GM23338 (cell line): Measurements from ENCODE around the gene KCNMA1. TPM values are rescaled to one million over a fixed set of nuclear protein-coding genes. Genes with fewer than 3 reads are reported as not detected.
"Not testable (repeated sequence)": the region's sequence is repeated elsewhere in the genome, so short reads cannot be mapped to it uniquely, and the experiment has no call there.

Experiments
- ATAC-seq: fragments of 200-7000 bp; cut with Tn5 transposase; 3 replicates; pipeline ENCODE4 v1.9.1; 2020
- DNase-seq: peaks from one replicate; pipeline ENCODE4 v3.0.0-alpha.2; 2015; ENCODE audit warnings: low spot score
- H2AFZ ChIP-seq: fragments of 200-600 bp; sonication (generic); 2 replicates; pipeline ENCODE4 v1.8.0; 2016; ENCODE audit warnings: antibody characterized with exemption, mild to moderate bottlenecking, moderate library complexity
- H3F3A ChIP-seq: fragments of 200-600 bp; sonication (generic); replicated peaks from 2 replicates; pipeline ENCODE4 v1.8.0; 2017; ENCODE audit warnings: antibody characterized with exemption, mixed run types, low read depth
- H3K27ac ChIP-seq: fragments of 200-600 bp; sonication (generic); 2 replicates; pipeline ENCODE4 v1.6.1; 2016; ENCODE audit warnings: low read depth
- H3K27me3 ChIP-seq: fragments of 200-600 bp; sonication (generic); 2 replicates; pipeline ENCODE4 v1.8.0; 2016; ENCODE audit warnings: mild to moderate bottlenecking, mixed run types, moderate library complexity; ENCODE audit not compliant: insufficient read depth
- H3K36me3 ChIP-seq: fragments of 200-600 bp; sonication (generic); 2 replicates; pipeline ENCODE4 v1.8.0; 2016; ENCODE audit warnings: mild to moderate bottlenecking; ENCODE audit not compliant: insufficient read depth
- H3K4me1 ChIP-seq: fragments of 200-600 bp; sonication (generic); 2 replicates; pipeline ENCODE4 v1.8.0; 2016; ENCODE audit warnings: mild to moderate bottlenecking, moderate library complexity; ENCODE audit not compliant: insufficient read depth
- H3K4me2 ChIP-seq: fragments of 200-600 bp; sonication (generic); 2 replicates; pipeline ENCODE4 v1.7.1; 2017; ENCODE audit warnings: mixed run types
- H3K4me3 ChIP-seq: fragments of 200-600 bp; sonication (generic); 2 replicates; pipeline ENCODE4 v1.6.1; 2016; ENCODE audit warnings: mixed run types
- H3K79me2 ChIP-seq: fragments of 200-600 bp; sonication (generic); replicated peaks from 2 replicates; pipeline ENCODE4 v1.8.0; 2017; ENCODE audit warnings: mild to moderate bottlenecking; ENCODE audit not compliant: insufficient read depth
- H3K9me2 ChIP-seq: fragments of 200-600 bp; sonication (generic); 2 replicates; pipeline ENCODE4 v1.8.0; 2017; ENCODE audit not compliant: insufficient read depth
- H4K20me1 ChIP-seq: fragments of 200-600 bp; sonication (generic); replicated peaks from 2 replicates; pipeline ENCODE4 v1.8.0; 2017; ENCODE audit warnings: mild to moderate bottlenecking; ENCODE audit not compliant: insufficient read depth
- H3K27ac Mint-ChIP-seq: 2 replicates; pipeline ENCODE4 v1.8.0; 2020; ENCODE audit warnings: inconsistent platforms, mild to moderate bottlenecking, moderate library complexity, mixed read lengths
- H3K27me3 Mint-ChIP-seq: 3 replicates; pipeline ENCODE4 v1.8.0; 2022; ENCODE audit warnings: low read depth, mild to moderate bottlenecking, moderate library complexity, mixed read lengths, inconsistent platforms; ENCODE audit not compliant: insufficient read depth, poor library complexity
- H3K36me3 Mint-ChIP-seq: 3 replicates; pipeline ENCODE4 v1.8.0; 2021; ENCODE audit warnings: low read depth, mild to moderate bottlenecking, inconsistent platforms, moderate library complexity, mixed read lengths
- H3K4me1 Mint-ChIP-seq: 3 replicates; pipeline ENCODE4 v1.8.0; 2020; ENCODE audit warnings: mild to moderate bottlenecking, inconsistent platforms, mixed read lengths
- H3K4me3 Mint-ChIP-seq: 3 replicates; pipeline ENCODE4 v1.8.0; 2021; ENCODE audit warnings: moderate library complexity, mild to moderate bottlenecking, inconsistent platforms, mixed read lengths
- H3K9me3 Mint-ChIP-seq: 3 replicates; pipeline ENCODE4 v1.8.0; 2020; ENCODE audit warnings: moderate library complexity, mild to moderate bottlenecking, inconsistent platforms, mixed read lengths
- JUNB ChIP-seq: IDR thresholded peaks from one replicate; pipeline ENCODE4 v1.6.1; 2016; ENCODE audit warnings: antibody characterized with exemption; ENCODE audit not compliant: unreplicated experiment
- polyA plus RNA-seq: library from polyadenylated mRNA; unstranded; fragments of >200 nt; fragmentation: Nextera tagmentation; extraction: Ambion mirVana; gene quantifications from 2 replicates; pipeline ENCODE4 v1.2.1, GENCODE V29; 2016
- total RNA-seq: library from RNA; depleted of rRNA; stranded (reverse); fragments of >200 nt; shearing (Covaris generic); gene quantifications from 2 replicates; pipeline ENCODE4 v1.2.3, GENCODE V29; 2014
- TF ChIP-seq, protein P1 (sequence below): fragments of 250-450 bp; sonication (Bioruptor Pico); IDR thresholded peaks from 2 replicates; pipeline ENCODE4 v1.5.0; 2020; ENCODE audit warnings: mild to moderate bottlenecking, moderate library complexity

The KCNMA1 gene
- total and polyA plus RNA-seq, 2 experiments from 2014 or later = 8.2 to 9.0 TPM

DNA sequence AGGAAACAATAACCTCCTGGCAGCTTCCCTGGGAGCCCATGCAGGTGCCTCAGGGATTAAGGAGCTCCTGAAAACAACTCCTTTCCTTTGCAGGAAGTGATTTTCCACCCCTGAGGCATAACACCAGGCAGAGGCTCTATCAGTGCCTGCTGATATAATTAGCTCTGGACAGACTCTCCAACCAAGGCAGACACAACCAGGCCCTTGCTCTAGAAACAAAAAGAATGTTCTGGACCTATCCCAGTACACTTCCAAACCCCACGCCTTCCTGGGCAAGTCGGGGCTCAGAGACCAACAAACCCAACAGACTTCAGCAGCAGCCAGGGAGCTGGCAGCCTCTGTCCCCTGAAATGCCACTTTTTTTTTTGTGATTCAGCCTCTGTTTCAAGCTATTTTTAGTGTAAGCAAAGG lies 247.1 kb downstream of the KCNMA1 start (continued):
- TF ChIP-seq, protein P1, sequence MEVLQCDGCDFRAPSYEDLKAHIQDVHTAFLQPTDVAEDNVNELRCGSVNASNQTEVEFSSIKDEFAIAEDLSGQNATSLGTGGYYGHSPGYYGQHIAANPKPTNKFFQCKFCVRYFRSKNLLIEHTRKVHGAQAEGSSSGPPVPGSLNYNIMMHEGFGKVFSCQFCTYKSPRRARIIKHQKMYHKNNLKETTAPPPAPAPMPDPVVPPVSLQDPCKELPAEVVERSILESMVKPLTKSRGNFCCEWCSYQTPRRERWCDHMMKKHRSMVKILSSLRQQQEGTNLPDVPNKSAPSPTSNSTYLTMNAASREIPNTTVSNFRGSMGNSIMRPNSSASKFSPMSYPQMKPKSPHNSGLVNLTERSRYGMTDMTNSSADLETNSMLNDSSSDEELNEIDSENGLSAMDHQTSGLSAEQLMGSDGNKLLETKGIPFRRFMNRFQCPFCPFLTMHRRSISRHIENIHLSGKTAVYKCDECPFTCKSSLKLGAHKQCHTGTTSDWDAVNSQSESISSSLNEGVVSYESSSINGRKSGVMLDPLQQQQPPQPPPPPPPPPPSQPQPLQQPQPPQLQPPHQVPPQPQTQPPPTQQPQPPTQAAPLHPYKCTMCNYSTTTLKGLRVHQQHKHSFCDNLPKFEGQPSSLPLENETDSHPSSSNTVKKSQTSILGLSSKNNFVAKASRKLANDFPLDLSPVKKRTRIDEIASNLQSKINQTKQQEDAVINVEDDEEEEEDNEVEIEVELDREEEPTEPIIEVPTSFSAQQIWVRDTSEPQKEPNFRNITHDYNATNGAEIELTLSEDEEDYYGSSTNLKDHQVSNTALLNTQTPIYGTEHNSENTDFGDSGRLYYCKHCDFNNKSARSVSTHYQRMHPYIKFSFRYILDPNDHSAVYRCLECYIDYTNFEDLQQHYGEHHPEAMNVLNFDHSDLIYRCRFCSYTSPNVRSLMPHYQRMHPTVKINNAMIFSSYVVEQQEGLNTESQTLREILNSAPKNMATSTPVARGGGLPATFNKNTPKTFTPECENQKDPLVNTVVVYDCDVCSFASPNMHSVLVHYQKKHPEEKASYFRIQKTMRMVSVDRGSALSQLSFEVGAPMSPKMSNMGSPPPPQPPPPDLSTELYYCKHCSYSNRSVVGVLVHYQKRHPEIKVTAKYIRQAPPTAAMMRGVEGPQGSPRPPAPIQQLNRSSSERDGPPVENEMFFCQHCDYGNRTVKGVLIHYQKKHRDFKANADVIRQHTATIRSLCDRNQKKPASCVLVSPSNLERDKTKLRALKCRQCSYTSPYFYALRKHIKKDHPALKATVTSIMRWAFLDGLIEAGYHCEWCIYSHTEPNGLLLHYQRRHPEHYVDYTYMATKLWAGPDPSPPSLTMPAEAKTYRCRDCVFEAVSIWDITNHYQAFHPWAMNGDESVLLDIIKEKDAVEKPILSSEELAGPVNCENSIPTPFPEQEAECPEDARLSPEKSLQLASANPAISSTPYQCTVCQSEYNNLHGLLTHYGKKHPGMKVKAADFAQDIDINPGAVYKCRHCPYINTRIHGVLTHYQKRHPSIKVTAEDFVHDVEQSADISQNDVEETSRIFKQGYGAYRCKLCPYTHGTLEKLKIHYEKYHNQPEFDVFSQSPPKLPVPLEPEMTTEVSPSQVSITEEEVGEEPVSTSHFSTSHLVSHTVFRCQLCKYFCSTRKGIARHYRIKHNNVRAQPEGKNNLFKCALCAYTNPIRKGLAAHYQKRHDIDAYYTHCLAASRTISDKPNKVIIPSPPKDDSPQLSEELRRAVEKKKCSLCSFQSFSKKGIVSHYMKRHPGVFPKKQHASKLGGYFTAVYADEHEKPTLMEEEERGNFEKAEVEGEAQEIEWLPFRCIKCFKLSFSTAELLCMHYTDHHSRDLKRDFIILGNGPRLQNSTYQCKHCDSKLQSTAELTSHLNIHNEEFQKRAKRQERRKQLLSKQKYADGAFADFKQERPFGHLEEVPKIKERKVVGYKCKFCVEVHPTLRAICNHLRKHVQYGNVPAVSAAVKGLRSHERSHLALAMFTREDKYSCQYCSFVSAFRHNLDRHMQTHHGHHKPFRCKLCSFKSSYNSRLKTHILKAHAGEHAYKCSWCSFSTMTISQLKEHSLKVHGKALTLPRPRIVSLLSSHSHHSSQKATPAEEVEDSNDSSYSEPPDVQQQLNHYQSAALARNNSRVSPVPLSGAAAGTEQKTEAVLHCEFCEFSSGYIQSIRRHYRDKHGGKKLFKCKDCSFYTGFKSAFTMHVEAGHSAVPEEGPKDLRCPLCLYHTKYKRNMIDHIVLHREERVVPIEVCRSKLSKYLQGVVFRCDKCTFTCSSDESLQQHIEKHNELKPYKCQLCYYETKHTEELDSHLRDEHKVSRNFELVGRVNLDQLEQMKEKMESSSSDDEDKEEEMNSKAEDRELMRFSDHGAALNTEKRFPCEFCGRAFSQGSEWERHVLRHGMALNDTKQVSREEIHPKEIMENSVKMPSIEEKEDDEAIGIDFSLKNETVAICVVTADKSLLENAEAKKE (CRISPR knock-in tag) = no peak

DNA sequence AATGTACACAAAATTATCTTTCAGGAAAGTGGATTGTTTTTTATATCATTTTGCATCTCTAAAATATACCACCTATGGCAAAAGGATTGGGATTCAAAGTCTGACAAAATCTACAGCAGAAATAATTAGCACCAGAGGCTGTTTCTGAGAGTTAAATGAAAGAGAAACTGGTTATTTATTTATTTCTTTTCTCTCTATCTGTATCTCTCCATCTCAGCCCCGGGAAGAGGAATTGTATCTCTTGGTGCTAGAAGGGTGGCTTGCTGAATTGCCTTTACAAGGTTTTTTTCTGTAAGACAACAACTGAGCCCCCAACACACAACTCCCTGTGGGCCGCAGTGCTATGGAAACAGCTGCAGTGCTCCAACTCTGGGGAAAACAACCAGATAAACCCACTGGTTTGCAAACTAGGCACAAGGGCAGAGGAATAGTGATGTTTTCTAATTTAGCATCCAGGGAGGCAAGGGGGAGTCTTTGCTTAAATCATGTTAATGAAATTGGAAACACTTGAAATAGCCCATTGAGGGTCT lies 249.0 kb downstream of the KCNMA1 start:
- no peaks in the 10 kb centered on the region for H3F3A ChIP-seq
- Mint-ChIP-seq H3K27ac (no peak overlapping the region), H3K4me3 (no peak overlapping the region), H3K27me3 (peaks cover 5% of the 10 kb centered on the region), H3K36me3 (no peaks in the 10 kb centered on the region), H3K4me1 (peaks cover 41% of the 10 kb centered on the region), H3K9me3 (no peaks in the 10 kb centered on the region)
- peak overlapping the region; percentile 48; the same call in 1 of the 2 replicates for H3K4me2 ChIP-seq
- no peak for ATAC-seq
- no peak for TF ChIP-seq JUNB
- H3K9me2 ChIP-seq = peaks cover 6% of the 10 kb centered on the region; the same call in 1 of the 2 replicates
- DNase-seq = no peak
- no peak overlapping the region for H2AFZ ChIP-seq
- no peak overlapping the region for H3K27ac ChIP-seq
- no peak overlapping the region for H3K4me3 ChIP-seq
- 0 out of 2 replicates have a peak, but pooled peaks cover 3% of the 10 kb centered on the region for H3K79me2 ChIP-seq
- H3K27me3 ChIP-seq = no peaks in the 10 kb centered on the region
- H3K4me1 ChIP-seq = peaks cover 26% of the 10 kb centered on the region
- H4K20me1 ChIP-seq = no peaks in the 10 kb centered on the region
- H3K36me3 ChIP-seq = no peaks in the 10 kb centered on the region

DNA sequence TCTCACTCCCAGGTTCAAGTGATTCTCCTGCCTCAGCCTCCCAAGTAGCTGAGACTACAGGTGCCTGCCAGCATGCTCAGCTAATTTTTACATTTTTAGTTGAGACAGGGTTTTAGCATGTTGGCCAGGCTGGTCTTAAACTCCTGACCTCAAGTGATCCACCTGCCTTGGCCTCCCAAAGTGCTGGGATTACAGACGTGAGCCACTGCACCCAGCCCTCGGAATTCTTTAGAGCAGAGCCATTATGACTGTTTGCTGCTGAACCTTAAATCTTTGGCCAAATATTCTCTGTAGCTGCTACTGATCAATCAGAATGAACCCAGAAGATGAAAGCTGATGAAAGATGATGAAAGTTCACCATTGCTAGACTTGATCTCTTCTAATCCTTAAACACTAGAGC lies 249.9 kb downstream of the KCNMA1 start:
- H3K9me3 Mint-ChIP-seq, H3K4me3 ChIP-seq, H3K4me3 Mint-ChIP-seq, H2AFZ ChIP-seq, DNase-seq, H3K4me2 ChIP-seq, H3K27ac ChIP-seq, H3K27ac Mint-ChIP-seq, H3K27me3 Mint-ChIP-seq, H3K27me3 ChIP-seq, H3K36me3 ChIP-seq, H3F3A ChIP-seq, H3K79me2 ChIP-seq, ATAC-seq, H4K20me1 ChIP-seq, H3K9me2 ChIP-seq, H3K36me3 Mint-ChIP-seq: not testable (repeated sequence)
- H3K4me1 ChIP-seq = peaks cover 26% of the 10 kb centered on the region
- peaks cover 40% of the 10 kb centered on the region for H3K4me1 Mint-ChIP-seq
